KMS-11 (cell line): Measurements from ENCODE around the gene SLAMF7.

Experiments
- H2AFZ ChIP-seq: fragments of 200-600 bp; sonication (generic); 2 replicates; pipeline ENCODE4 v1.6.1; 2016; ENCODE audit warnings: antibody characterized with exemption, mixed run types, low read depth
- H3K27ac ChIP-seq: fragments of 200-600 bp; sonication (generic); 2 replicates; pipeline ENCODE4 v1.6.1; 2016; ENCODE audit warnings: mild to moderate bottlenecking, mixed run types
- H3K27me3 ChIP-seq: fragments of 200-600 bp; sonication (generic); 2 replicates; pipeline ENCODE4 v1.6.1; 2017; ENCODE audit warnings: mild to moderate bottlenecking, low read depth, mixed run types, moderate library complexity; ENCODE audit not compliant: insufficient read depth
- H3K36me3 ChIP-seq: fragments of 200-600 bp; sonication (generic); 2 replicates; pipeline ENCODE4 v1.6.1; 2017; ENCODE audit warnings: mild to moderate bottlenecking, mixed run types; ENCODE audit not compliant: insufficient read depth
- H3K4me1 ChIP-seq: fragments of 200-600 bp; sonication (generic); 2 replicates; pipeline ENCODE4 v1.6.1; 2016; ENCODE audit warnings: mild to moderate bottlenecking, low read depth, mixed run types; ENCODE audit not compliant: poor library complexity, severe bottlenecking
- H3K4me2 ChIP-seq: fragments of 200-600 bp; sonication (generic); 2 replicates; pipeline ENCODE4 v1.7.0; 2016; ENCODE audit warnings: mild to moderate bottlenecking, mixed run types
- H3K4me3 ChIP-seq: fragments of 200-600 bp; sonication (generic); IDR thresholded peaks from 2 replicates; pipeline ENCODE4 v1.6.1; 2017; ENCODE audit warnings: low read depth, low read length, mixed read lengths; ENCODE audit not compliant: insufficient read depth
- H3K79me2 ChIP-seq: fragments of 200-600 bp; sonication (generic); 2 replicates; pipeline ENCODE4 v1.6.1; 2016; ENCODE audit warnings: low read depth, mixed run types; ENCODE audit not compliant: insufficient read depth
- H3K9ac ChIP-seq: fragments of 200-600 bp; sonication (generic); 2 replicates; pipeline ENCODE4 v1.6.1; 2016; ENCODE audit warnings: mild to moderate bottlenecking, mixed run types
- H4K20me1 ChIP-seq: fragments of 200-600 bp; sonication (generic); 2 replicates; pipeline ENCODE4 v1.6.1; 2016; ENCODE audit warnings: mild to moderate bottlenecking, mixed run types; ENCODE audit not compliant: insufficient read depth
- CTCF ChIP-seq: fragments of 200-600 bp; sonication (generic); conservative IDR thresholded peaks from 2 replicates; pipeline ENCODE4 v1.6.1; 2017; ENCODE audit warnings: low read depth, mild to moderate bottlenecking, antibody characterized with exemption, low read length, moderate library complexity, mixed read lengths

SLAMF7 gene

GRCh38 chr1:160744852-160745520, 5.9 kb downstream of the SLAMF7 start:
- H3K4me1 ChIP-seq: no peaks in the 10 kb centered on the region
- H3K27me3 ChIP-seq: no peaks in the 10 kb centered on the region
- H4K20me1 ChIP-seq: no peaks in the 10 kb centered on the region
- no peak overlapping the region for H3K4me3 ChIP-seq
- no peaks in the 10 kb centered on the region for H3K36me3 ChIP-seq
- H3K79me2 ChIP-seq: no peaks in the 10 kb centered on the region
- 0 out of 2 replicates have a peak, but pooled peaks have one; percentile 13 for TF ChIP-seq CTCF
- H3K27ac ChIP-seq: no peak overlapping the region
- no peak overlapping the region for H2AFZ ChIP-seq
- H3K9ac ChIP-seq: no peak overlapping the region
- no peak overlapping the region for H3K4me2 ChIP-seq

- Histone ChIP-seq H3K27ac (no peak overlapping the region), H4K20me1 (no peaks in the 10 kb centered on the region), H3K9ac (no peak overlapping the region), H3K79me2 (no peaks in the 10 kb centered on the region), H3K4me2 (no peak overlapping the region), H3K36me3 (no peaks in the 10 kb centered on the region), H2AFZ (no peak overlapping the region), H3K4me3 (no peak overlapping the region), H3K4me1 (no peaks in the 10 kb centered on the region), H3K27me3 (no peaks in the 10 kb centered on the region)
- no peak for TF ChIP-seq CTCF
Measured at GRCh38 chr1:160745551-160745950, 6.5 kb downstream of the SLAMF7 start.

- H3K4me1 ChIP-seq: no peaks in the 10 kb centered on the region
- H3K4me2 ChIP-seq: no peak overlapping the region
- no peak overlapping the region for H2AFZ ChIP-seq
- no peak for TF ChIP-seq CTCF
- H3K9ac ChIP-seq: no peak overlapping the region
- H3K36me3 ChIP-seq: no peaks in the 10 kb centered on the region
- no peaks in the 10 kb centered on the region; the same call in 1 of the 2 replicates for H3K27me3 ChIP-seq
- no peak overlapping the region for H3K4me3 ChIP-seq
- H3K27ac ChIP-seq: no peak overlapping the region
- no peaks in the 10 kb centered on the region for H3K79me2 ChIP-seq
- no peaks in the 10 kb centered on the region for H4K20me1 ChIP-seq
Measured at GRCh38 chr1:160746836-160747500, 7.9 kb downstream of the SLAMF7 start.

GRCh38 chr1:160747717-160748116, 8.7 kb downstream of the SLAMF7 start:
- no peak overlapping the region for H3K4me2 ChIP-seq
- no peaks in the 10 kb centered on the region for H3K4me1 ChIP-seq
- no peaks in the 10 kb centered on the region; the same call in 1 of the 2 replicates for H3K27me3 ChIP-seq
- H2AFZ ChIP-seq: no peak overlapping the region
- TF ChIP-seq CTCF: no peak
- no peaks in the 10 kb centered on the region for H3K36me3 ChIP-seq
- H3K79me2 ChIP-seq: no peaks in the 10 kb centered on the region
- no peak overlapping the region for H3K27ac ChIP-seq
- H4K20me1 ChIP-seq: no peaks in the 10 kb centered on the region
- no peak overlapping the region for H3K9ac ChIP-seq
- H3K4me3 ChIP-seq: no peak overlapping the region
